T follicular helper cell (primary cell): ENCODE data around the gene EEA1.

Source experiments
- DNase-seq: peaks from one replicate; pipeline ENCODE4 v3.0.0-alpha.2; 2020; ENCODE audit warnings: low read depth

Gene EEA1

GRCh38 chr12:92747151-92747550 is 181.9 kb downstream of the EEA1 start:
- no peak for DNase-seq

GRCh38 chr12:92745856-92746550 is 183.1 kb downstream of the EEA1 start:
- no peak for DNase-seq

GRCh38 chr12:92743026-92743425 is 186.1 kb downstream of the EEA1 start:
- no peak for DNase-seq

- no peak for DNase-seq
Observed at GRCh38 chr12:92740411-92740810, 188.7 kb downstream of the EEA1 start.

GRCh38 chr12:92739113-92739512 is 190.0 kb downstream of the EEA1 start:
- no peak for DNase-seq

- no peak for DNase-seq
Observed at GRCh38 chr12:92737855-92738850, 190.9 kb downstream of the EEA1 start.

GRCh38 chr12:92736605-92737004 is 192.5 kb downstream of the EEA1 start:
- DNase-seq = no peak

- no peak for DNase-seq
Observed at GRCh38 chr12:92735131-92735721, 193.9 kb downstream of the EEA1 start.

- DNase-seq = no peak
Observed at GRCh38 chr12:92733661-92734060, 195.4 kb downstream of the EEA1 start.

GRCh38 chr12:92733181-92733580 is 195.9 kb downstream of the EEA1 start:
- DNase-seq = no peak

- no peak for DNase-seq
Observed at GRCh38 chr12:92732716-92733115, 196.4 kb downstream of the EEA1 start.

- no peak for DNase-seq
Observed at GRCh38 chr12:92732216-92732615, 196.9 kb downstream of the EEA1 start.

GRCh38 chr12:92730758-92731157 is 198.3 kb downstream of the EEA1 start:
- no peak for DNase-seq

GRCh38 chr12:92729773-92730305 is 199.3 kb downstream of the EEA1 start:
- DNase-seq = no peak

- no peak for DNase-seq
Observed at GRCh38 chr12:92726850-92727249, 202.2 kb downstream of the EEA1 start.

- DNase-seq = no peak
Observed at GRCh38 chr12:92722897-92723296, 206.2 kb downstream of the EEA1 start.

- DNase-seq = no peak
Observed at GRCh38 chr12:92721656-92722055, 207.4 kb downstream of the EEA1 start.

GRCh38 chr12:92721130-92721529 is 208.0 kb downstream of the EEA1 start:
- DNase-seq = no peak
